ENCODE measurements around the gene KIF5C. TPM values are rescaled to one million over a fixed set of nuclear protein-coding genes. Genes with fewer than 3 reads are reported as not detected.

Gene KIF5C
- total RNA-seq, 1 donor from 2014 or later, result 63.1 TPM

DNA sequence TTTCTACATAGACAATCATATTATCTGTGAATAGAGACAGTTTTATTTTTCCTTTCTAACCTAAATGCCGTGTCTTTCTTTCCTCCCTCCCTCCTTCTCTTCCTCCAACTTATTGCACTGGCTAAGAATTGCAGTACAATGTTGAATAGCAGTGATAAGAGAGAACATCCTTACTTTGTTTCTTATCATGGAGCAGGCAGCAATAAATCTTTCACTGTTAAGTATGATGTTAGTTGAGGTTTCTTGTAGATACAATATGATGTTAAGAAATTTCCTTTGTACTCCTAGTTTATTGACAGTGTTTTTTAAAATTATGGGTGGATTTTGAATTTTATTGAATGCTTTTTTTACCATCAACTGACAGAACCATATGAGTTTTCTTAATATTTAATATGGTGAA lies 169.5 kb downstream of the KIF5C start:
- no peaks in the 10 kb centered on the region for H3F3A ChIP-seq (ENCODE audit: low read depth)
- no peaks in the 10 kb centered on the region for H3K9me3 ChIP-seq (ENCODE audit: low read depth)
- peaks cover 2% of the 10 kb centered on the region for H3K36me3 Mint-ChIP-seq
- TF ChIP-seq EZH2phosphoT487 (IDR thresholded peaks at IDR 0.05), result no peak
- TF ChIP-seq EZH2 (IDR thresholded peaks at IDR 0.05), result no peak
- TF ChIP-seq, protein P1, sequence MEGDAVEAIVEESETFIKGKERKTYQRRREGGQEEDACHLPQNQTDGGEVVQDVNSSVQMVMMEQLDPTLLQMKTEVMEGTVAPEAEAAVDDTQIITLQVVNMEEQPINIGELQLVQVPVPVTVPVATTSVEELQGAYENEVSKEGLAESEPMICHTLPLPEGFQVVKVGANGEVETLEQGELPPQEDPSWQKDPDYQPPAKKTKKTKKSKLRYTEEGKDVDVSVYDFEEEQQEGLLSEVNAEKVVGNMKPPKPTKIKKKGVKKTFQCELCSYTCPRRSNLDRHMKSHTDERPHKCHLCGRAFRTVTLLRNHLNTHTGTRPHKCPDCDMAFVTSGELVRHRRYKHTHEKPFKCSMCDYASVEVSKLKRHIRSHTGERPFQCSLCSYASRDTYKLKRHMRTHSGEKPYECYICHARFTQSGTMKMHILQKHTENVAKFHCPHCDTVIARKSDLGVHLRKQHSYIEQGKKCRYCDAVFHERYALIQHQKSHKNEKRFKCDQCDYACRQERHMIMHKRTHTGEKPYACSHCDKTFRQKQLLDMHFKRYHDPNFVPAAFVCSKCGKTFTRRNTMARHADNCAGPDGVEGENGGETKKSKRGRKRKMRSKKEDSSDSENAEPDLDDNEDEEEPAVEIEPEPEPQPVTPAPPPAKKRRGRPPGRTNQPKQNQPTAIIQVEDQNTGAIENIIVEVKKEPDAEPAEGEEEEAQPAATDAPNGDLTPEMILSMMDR (IDR thresholded peaks at IDR 0.05), result no peak
- H3K4me1 Mint-ChIP-seq, result no peaks in the 10 kb centered on the region
- no peaks in the 10 kb centered on the region for H3K4me1 ChIP-seq
- H3K27ac Mint-ChIP-seq, result no peak overlapping the region
- no peak overlapping the region for H3K4me3 ChIP-seq
- H3K27ac ChIP-seq, result no peak overlapping the region
- no peak overlapping the region for H2AFZ ChIP-seq (replicated peaks)
- peaks cover 13% of the 10 kb centered on the region for H3K27me3 ChIP-seq
- peaks cover 12% of the 10 kb centered on the region for H3K9me3 Mint-ChIP-seq
- no peaks in the 10 kb centered on the region for H3K79me2 ChIP-seq (ENCODE audit: low read depth)
- no peak for DNase-seq (ENCODE audit: low spot score)
- peaks cover 5% of the 10 kb centered on the region for H3K27me3 Mint-ChIP-seq (ENCODE audit: insufficient read depth, low read depth)
- no peaks in the 10 kb centered on the region for H4K20me1 ChIP-seq (ENCODE audit: low read depth)
- H3K4me3 Mint-ChIP-seq, result no peak overlapping the region
- H3K4me2 ChIP-seq, result no peak overlapping the region
- H3K9ac ChIP-seq, result no peak overlapping the region
- H3K36me3 ChIP-seq, result no peaks in the 10 kb centered on the region

GRCh38 chr2:149047118-149047517 lies 172.1 kb downstream of the KIF5C start:
- H3K4me1 Mint-ChIP-seq, result no peaks in the 10 kb centered on the region
- Histone ChIP-seq H3K79me2 (ENCODE audit: low read depth) (no peaks in the 10 kb centered on the region), H3K4me3 (no peak overlapping the region), H3K4me1 (no peaks in the 10 kb centered on the region), H4K20me1 (ENCODE audit: low read depth) (no peaks in the 10 kb centered on the region), H3K27ac (no peak overlapping the region), H3K9ac (no peak overlapping the region), H3K4me2 (no peak overlapping the region), H3F3A (ENCODE audit: low read depth) (no peaks in the 10 kb centered on the region), H3K36me3 (no peaks in the 10 kb centered on the region), H3K27me3 (peaks cover 3% of the 10 kb centered on the region), H2AFZ (replicated peaks) (no peak overlapping the region), H3K9me3 (ENCODE audit: low read depth) (no peaks in the 10 kb centered on the region)
- peaks cover 12% of the 10 kb centered on the region for H3K9me3 Mint-ChIP-seq
- H3K27me3 Mint-ChIP-seq (ENCODE audit: insufficient read depth, low read depth), result no peaks in the 10 kb centered on the region
- H3K27ac Mint-ChIP-seq, result no peak overlapping the region
- no peak overlapping the region for H3K4me3 Mint-ChIP-seq
- no peak for DNase-seq (ENCODE audit: low spot score)
- peaks cover 2% of the 10 kb centered on the region for H3K36me3 Mint-ChIP-seq
- no peak for TF ChIP-seq EZH2 (IDR thresholded peaks at IDR 0.05)
- no peak for TF ChIP-seq EZH2phosphoT487 (IDR thresholded peaks at IDR 0.05)
- TF ChIP-seq, protein P1 (IDR thresholded peaks at IDR 0.05), result no peak

DNA sequence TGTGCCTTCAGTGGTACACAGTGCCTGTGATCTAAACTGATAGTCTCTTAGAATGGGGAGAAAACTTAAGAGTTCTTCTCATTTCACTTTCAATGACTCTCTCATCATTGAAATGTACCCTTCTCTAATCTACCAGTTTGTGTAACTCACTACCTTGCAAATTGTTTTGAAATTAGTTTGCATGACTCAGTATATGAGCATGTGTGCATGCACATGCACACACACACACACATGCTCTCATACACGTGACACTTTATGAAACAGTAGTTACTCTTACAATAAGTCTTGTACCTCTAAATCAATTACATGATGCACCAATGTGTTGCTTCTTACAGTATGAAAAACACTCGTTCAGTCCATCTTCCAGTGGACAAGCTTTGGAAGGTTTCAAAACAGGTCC lies 174.1 kb downstream of the KIF5C start:
- H3K27me3 Mint-ChIP-seq (ENCODE audit: insufficient read depth, low read depth), result no peaks in the 10 kb centered on the region
- no peak overlapping the region for H3K27ac Mint-ChIP-seq
- no peaks in the 10 kb centered on the region for H3F3A ChIP-seq (ENCODE audit: low read depth)
- no peaks in the 10 kb centered on the region for H3K9me3 ChIP-seq (ENCODE audit: low read depth)
- no peak for DNase-seq (ENCODE audit: low spot score)
- H3K27ac ChIP-seq, result no peak overlapping the region
- H3K9ac ChIP-seq, result no peak overlapping the region
- H3K4me3 Mint-ChIP-seq, result no peak overlapping the region
- no peak for TF ChIP-seq EZH2phosphoT487 (IDR thresholded peaks at IDR 0.05)
- TF ChIP-seq, protein P1 (IDR thresholded peaks at IDR 0.05), result no peak
- TF ChIP-seq EZH2 (IDR thresholded peaks at IDR 0.05), result no peak
- H3K4me2 ChIP-seq, result no peak overlapping the region
- H2AFZ ChIP-seq (replicated peaks), result no peak overlapping the region
- H3K4me3 ChIP-seq, result no peak overlapping the region
- no peaks in the 10 kb centered on the region for H3K27me3 ChIP-seq
- peaks cover 2% of the 10 kb centered on the region for H3K36me3 Mint-ChIP-seq
- H3K4me1 ChIP-seq, result no peaks in the 10 kb centered on the region
- H3K9me3 Mint-ChIP-seq, result peaks cover 12% of the 10 kb centered on the region
- no peaks in the 10 kb centered on the region for H3K4me1 Mint-ChIP-seq
- H3K79me2 ChIP-seq (ENCODE audit: low read depth), result no peaks in the 10 kb centered on the region
- H3K36me3 ChIP-seq, result no peaks in the 10 kb centered on the region
- H4K20me1 ChIP-seq (ENCODE audit: low read depth), result no peaks in the 10 kb centered on the region
